ENCODE data around the gene NUP88.

The NUP88 gene

GRCh38 chr17:5466295-5466694 is 46.8 kb upstream of the NUP88 start:
- no peak overlapping the region for H3K4me3 ChIP-seq (replicated peaks; ENCODE audit: insufficient read depth, low read length)
- DNase-seq (ENCODE audit: low read depth in 1 of 2, low spot score in 1 of 2): no peak
- H3K27me3 ChIP-seq (ENCODE audit: insufficient read depth, poor library complexity, severe bottlenecking): no peaks in the 10 kb centered on the region
- TF ChIP-seq, protein P1, sequence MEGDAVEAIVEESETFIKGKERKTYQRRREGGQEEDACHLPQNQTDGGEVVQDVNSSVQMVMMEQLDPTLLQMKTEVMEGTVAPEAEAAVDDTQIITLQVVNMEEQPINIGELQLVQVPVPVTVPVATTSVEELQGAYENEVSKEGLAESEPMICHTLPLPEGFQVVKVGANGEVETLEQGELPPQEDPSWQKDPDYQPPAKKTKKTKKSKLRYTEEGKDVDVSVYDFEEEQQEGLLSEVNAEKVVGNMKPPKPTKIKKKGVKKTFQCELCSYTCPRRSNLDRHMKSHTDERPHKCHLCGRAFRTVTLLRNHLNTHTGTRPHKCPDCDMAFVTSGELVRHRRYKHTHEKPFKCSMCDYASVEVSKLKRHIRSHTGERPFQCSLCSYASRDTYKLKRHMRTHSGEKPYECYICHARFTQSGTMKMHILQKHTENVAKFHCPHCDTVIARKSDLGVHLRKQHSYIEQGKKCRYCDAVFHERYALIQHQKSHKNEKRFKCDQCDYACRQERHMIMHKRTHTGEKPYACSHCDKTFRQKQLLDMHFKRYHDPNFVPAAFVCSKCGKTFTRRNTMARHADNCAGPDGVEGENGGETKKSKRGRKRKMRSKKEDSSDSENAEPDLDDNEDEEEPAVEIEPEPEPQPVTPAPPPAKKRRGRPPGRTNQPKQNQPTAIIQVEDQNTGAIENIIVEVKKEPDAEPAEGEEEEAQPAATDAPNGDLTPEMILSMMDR (IDR thresholded peaks at IDR 0.05; ENCODE audit: insufficient read depth, low read length): no peak
- TF ChIP-seq SPI1 (IDR thresholded peaks at IDR 0.05; ENCODE audit: borderline replicate concordance, low read depth): no peak
- TF ChIP-seq POLR2AphosphoS5 (IDR thresholded peaks at IDR 0.05; ENCODE audit: low read depth): no peak
- TF ChIP-seq, protein P2, sequence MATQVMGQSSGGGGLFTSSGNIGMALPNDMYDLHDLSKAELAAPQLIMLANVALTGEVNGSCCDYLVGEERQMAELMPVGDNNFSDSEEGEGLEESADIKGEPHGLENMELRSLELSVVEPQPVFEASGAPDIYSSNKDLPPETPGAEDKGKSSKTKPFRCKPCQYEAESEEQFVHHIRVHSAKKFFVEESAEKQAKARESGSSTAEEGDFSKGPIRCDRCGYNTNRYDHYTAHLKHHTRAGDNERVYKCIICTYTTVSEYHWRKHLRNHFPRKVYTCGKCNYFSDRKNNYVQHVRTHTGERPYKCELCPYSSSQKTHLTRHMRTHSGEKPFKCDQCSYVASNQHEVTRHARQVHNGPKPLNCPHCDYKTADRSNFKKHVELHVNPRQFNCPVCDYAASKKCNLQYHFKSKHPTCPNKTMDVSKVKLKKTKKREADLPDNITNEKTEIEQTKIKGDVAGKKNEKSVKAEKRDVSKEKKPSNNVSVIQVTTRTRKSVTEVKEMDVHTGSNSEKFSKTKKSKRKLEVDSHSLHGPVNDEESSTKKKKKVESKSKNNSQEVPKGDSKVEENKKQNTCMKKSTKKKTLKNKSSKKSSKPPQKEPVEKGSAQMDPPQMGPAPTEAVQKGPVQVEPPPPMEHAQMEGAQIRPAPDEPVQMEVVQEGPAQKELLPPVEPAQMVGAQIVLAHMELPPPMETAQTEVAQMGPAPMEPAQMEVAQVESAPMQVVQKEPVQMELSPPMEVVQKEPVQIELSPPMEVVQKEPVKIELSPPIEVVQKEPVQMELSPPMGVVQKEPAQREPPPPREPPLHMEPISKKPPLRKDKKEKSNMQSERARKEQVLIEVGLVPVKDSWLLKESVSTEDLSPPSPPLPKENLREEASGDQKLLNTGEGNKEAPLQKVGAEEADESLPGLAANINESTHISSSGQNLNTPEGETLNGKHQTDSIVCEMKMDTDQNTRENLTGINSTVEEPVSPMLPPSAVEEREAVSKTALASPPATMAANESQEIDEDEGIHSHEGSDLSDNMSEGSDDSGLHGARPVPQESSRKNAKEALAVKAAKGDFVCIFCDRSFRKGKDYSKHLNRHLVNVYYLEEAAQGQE (IDR thresholded peaks at IDR 0.05; ENCODE audit: insufficient replicate concordance, low read depth): no peak
- TF ChIP-seq GABPA (IDR thresholded peaks at IDR 0.05; ENCODE audit: low read depth): no peak
- no peak overlapping the region for H3K27ac ChIP-seq (replicated peaks)

- H3K4me3 ChIP-seq (replicated peaks; ENCODE audit: insufficient read depth, low read length): no peak overlapping the region
Measured at GRCh38 chr17:5464717-5465507, 45.5 kb upstream of the NUP88 start.

GRCh38 chr17:5446786-5447185 is 27.3 kb upstream of the NUP88 start:
- no peak overlapping the region for H3K4me3 ChIP-seq (replicated peaks; ENCODE audit: insufficient read depth, low read length)
- H3K27me3 ChIP-seq (ENCODE audit: insufficient read depth, poor library complexity, severe bottlenecking): no peaks in the 10 kb centered on the region
- DNase-seq (ENCODE audit: low read depth in 1 of 2, low spot score in 1 of 2): no peak
- no peak overlapping the region for H3K27ac ChIP-seq (replicated peaks)
- TF ChIP-seq GABPA (IDR thresholded peaks at IDR 0.05; ENCODE audit: low read depth) (no peak), SPI1 (IDR thresholded peaks at IDR 0.05; ENCODE audit: borderline replicate concordance, low read depth) (no peak), POLR2AphosphoS5 (IDR thresholded peaks at IDR 0.05; ENCODE audit: low read depth) (no peak)
- TF ChIP-seq, protein P1 (IDR thresholded peaks at IDR 0.05; ENCODE audit: insufficient read depth, low read length): no peak
- TF ChIP-seq, protein P2 (IDR thresholded peaks at IDR 0.05; ENCODE audit: insufficient replicate concordance, low read depth): no peak

More at GRCh38 chr17:5464717-5465507, 45.5 kb upstream of the NUP88 start:
- Histone ChIP-seq H3K27ac (replicated peaks) (no peak overlapping the region), H3K27me3 (ENCODE audit: insufficient read depth, poor library complexity, severe bottlenecking) (no peaks in the 10 kb centered on the region)
- no peak for DNase-seq (ENCODE audit: low read depth in 1 of 2, low spot score in 1 of 2)
- TF ChIP-seq GABPA (IDR thresholded peaks at IDR 0.05; ENCODE audit: low read depth) (no peak), SPI1 (IDR thresholded peaks at IDR 0.05; ENCODE audit: borderline replicate concordance, low read depth) (no peak), POLR2AphosphoS5 (IDR thresholded peaks at IDR 0.05; ENCODE audit: low read depth) (no peak)
- TF ChIP-seq, protein P1 (IDR thresholded peaks at IDR 0.05; ENCODE audit: insufficient read depth, low read length): no peak
- TF ChIP-seq, protein P2 (IDR thresholded peaks at IDR 0.05; ENCODE audit: insufficient replicate concordance, low read depth): no peak

Measured in HL-60 (cell line).